GM20000 (cell line): ENCODE data around the gene SF3B2.
"Not testable (repeated sequence)": the region's sequence is repeated elsewhere in the genome, so short reads cannot be mapped to it uniquely, and the experiment has no call there.

Experiments
- DNase-seq: peaks from one replicate; pipeline ENCODE4 v3.0.0; 2012; ENCODE audit warnings: low spot score
- CTCF ChIP-seq: IDR thresholded peaks from 2 replicates; pipeline ENCODE4 v1.5.1; 2012; ENCODE audit warnings: mild to moderate bottlenecking, control low read depth; ENCODE audit errors: extremely low read depth, missing control alignments

SF3B2 gene

GRCh38 chr11:66007201-66007634, 44.9 kb upstream of the SF3B2 start:
- no peak for TF ChIP-seq CTCF
- peak; percentile 11 for DNase-seq

- no peak for DNase-seq
- TF ChIP-seq CTCF = no peak
Measured at GRCh38 chr11:66008095-66008467, 44.1 kb upstream of the SF3B2 start.

GRCh38 chr11:66008468-66009101, 43.6 kb upstream of the SF3B2 start:
- peak; percentile 16 for DNase-seq
- TF ChIP-seq CTCF = no peak

GRCh38 chr11:66010036-66010435, 42.1 kb upstream of the SF3B2 start:
- DNase-seq = not testable (repeated sequence)

GRCh38 chr11:66011239-66011784, 40.9 kb upstream of the SF3B2 start:
- TF ChIP-seq CTCF = no peak
- DNase-seq = peak; percentile 29

- TF ChIP-seq CTCF = no peak
- DNase-seq = peak; percentile 14
Measured at GRCh38 chr11:66011785-66012303, 40.3 kb upstream of the SF3B2 start, which contains the start of gene CST6. TSS of gene CST6 (plus strand) at chr11:66012008. CDS start at chr11:66012045, 37 bp downstream.

- peak; percentile 29 for DNase-seq
- TF ChIP-seq CTCF = no peak
Measured at GRCh38 chr11:66012371-66012945, 39.7 kb upstream of the SF3B2 start.
